Left ventricle myocardium inferior (tissue), 1 donor: ENCODE results near the gene CCDC146. TPM values are rescaled to one million over a fixed set of nuclear protein-coding genes. Genes with fewer than 3 reads are reported as not detected.
"Not testable (repeated sequence)": the region's sequence is repeated elsewhere in the genome, so short reads cannot be mapped to it uniquely, and the experiment has no call there.

ENCODE experiments used
- DNase-seq: peaks from one replicate; pipeline ENCODE4 v3.0.0-alpha.2; 2020
- H3K27ac ChIP-seq: fragments of 200-600 bp; replicated peaks from 2 replicates; pipeline ENCODE4 v1.8.0; 2021
- H3K27me3 ChIP-seq: fragments of 200-600 bp; 2 replicates; pipeline ENCODE4 v1.8.0; 2021; ENCODE audit warnings: low read depth
- H3K36me3 ChIP-seq: fragments of 200-600 bp; 2 replicates; pipeline ENCODE4 v1.8.0; 2021
- H3K4me1 ChIP-seq: fragments of 200-600 bp; 2 replicates; pipeline ENCODE4 v1.8.0; 2021
- H3K4me3 ChIP-seq: fragments of 200-600 bp; 2 replicates; pipeline ENCODE4 v1.8.0; 2021; ENCODE audit warnings: mild to moderate bottlenecking, moderate library complexity
- H3K9me3 ChIP-seq: fragments of 200-600 bp; replicated peaks from 2 replicates; pipeline ENCODE4 v1.8.0; 2021
- CTCF ChIP-seq: fragments of 200-600 bp; IDR thresholded peaks from 2 replicates; pipeline ENCODE4 v1.8.0; 2021; ENCODE audit warnings: antibody characterized with exemption, mild to moderate bottlenecking, borderline replicate concordance
- intact Hi-C: fragments of 100-400 bp; cut with micrococcal nuclease; formaldehyde crosslinking; loops from one replicate; pipeline ENCODE4 v1.11.0; 2022
- total RNA-seq: library from RNA; stranded (reverse); fragmentation: NEBNext Ultra II Directional; extraction: Animal tissue kit (Norgen Biotek cat#: 25700); gene quantifications from one replicate; pipeline ENCODE4 v1.2.1, GENCODE V29; 2021
- donor health status: DM: no; HTN: yes; CAD: no; lungs with severe emphysema.

Gene CCDC146
- total RNA-seq, 1 donor from 2014 or later: 4.7 TPM

- no peak overlapping the region for H3K4me3 ChIP-seq
- H3K27me3 ChIP-seq: no peaks in the 10 kb centered on the region
- intact Hi-C loops: no loop called here
- peaks cover 5% of the 10 kb centered on the region for H3K4me1 ChIP-seq
- H3K36me3 ChIP-seq: no peaks in the 10 kb centered on the region
- TF ChIP-seq CTCF: no peak
- H3K9me3 ChIP-seq: peaks cover 9% of the 10 kb centered on the region
- no peak overlapping the region for H3K27ac ChIP-seq
- DNase-seq: no peak
These were observed 95.2 kb downstream of the CCDC146 start for GRCh38 chr7:77217474-77218185.

- H3K27ac ChIP-seq, DNase-seq, H3K27me3 ChIP-seq, H3K36me3 ChIP-seq, H3K9me3 ChIP-seq, H3K4me3 ChIP-seq, intact Hi-C loops: not testable (repeated sequence)
- H3K4me1 ChIP-seq: peaks cover 12% of the 10 kb centered on the region
These were observed 97.4 kb downstream of the CCDC146 start for GRCh38 chr7:77219701-77220331.

GRCh38 chr7:77222065-77222464 is 99.7 kb downstream of the CCDC146 start:
- intact Hi-C loops: no loop called here
- no peak for TF ChIP-seq CTCF
- H3K9me3 ChIP-seq: peaks cover 9% of the 10 kb centered on the region
- H3K4me1 ChIP-seq: peaks cover 17% of the 10 kb centered on the region
- no peaks in the 10 kb centered on the region for H3K27me3 ChIP-seq
- no peak overlapping the region for H3K4me3 ChIP-seq
- no peak overlapping the region for H3K27ac ChIP-seq
- no peak for DNase-seq
- H3K36me3 ChIP-seq: no peaks in the 10 kb centered on the region

GRCh38 chr7:77222819-77223218 is 100.4 kb downstream of the CCDC146 start:
- H3K27ac ChIP-seq: no peak overlapping the region
- no peak for TF ChIP-seq CTCF
- H3K4me1 ChIP-seq: peaks cover 17% of the 10 kb centered on the region
- intact Hi-C loops: no loop called here
- no peaks in the 10 kb centered on the region for H3K27me3 ChIP-seq
- peaks cover 9% of the 10 kb centered on the region for H3K9me3 ChIP-seq
- no peak overlapping the region for H3K4me3 ChIP-seq
- no peak for DNase-seq
- H3K36me3 ChIP-seq: no peaks in the 10 kb centered on the region

GRCh38 chr7:77223261-77223660 is 100.8 kb downstream of the CCDC146 start:
- Histone ChIP-seq H3K27me3 (no peaks in the 10 kb centered on the region), H3K36me3 (no peaks in the 10 kb centered on the region), H3K27ac (no peak overlapping the region), H3K4me1 (peaks cover 17% of the 10 kb centered on the region), H3K4me3 (no peak overlapping the region), H3K9me3 (peaks cover 9% of the 10 kb centered on the region)
- no peak for TF ChIP-seq CTCF
- no peak for DNase-seq
- intact Hi-C loops: no loop called here

- Histone ChIP-seq H3K27me3 (no peaks in the 10 kb centered on the region), H3K4me1 (peaks cover 17% of the 10 kb centered on the region), H3K27ac (no peak overlapping the region), H3K4me3 (no peak overlapping the region), H3K36me3 (no peaks in the 10 kb centered on the region), H3K9me3 (peaks cover 21% of the 10 kb centered on the region)
- intact Hi-C loops: no loop called here
- DNase-seq: no peak
- TF ChIP-seq CTCF: no peak
These were observed 104.0 kb downstream of the CCDC146 start for GRCh38 chr7:77226357-77226839.

GRCh38 chr7:77228795-77229194 is 106.4 kb downstream of the CCDC146 start:
- H3K27ac ChIP-seq, DNase-seq, intact Hi-C loops, H3K36me3 ChIP-seq, H3K27me3 ChIP-seq, H3K4me3 ChIP-seq: not testable (repeated sequence)
- Histone ChIP-seq H3K4me1 (peaks cover 11% of the 10 kb centered on the region), H3K9me3 (peaks cover 21% of the 10 kb centered on the region)
